ENCODE data around the gene SENP7.

- TF ChIP-seq EZH2phosphoT487 (IDR thresholded peaks at IDR 0.05; ENCODE audit: borderline replicate concordance, low read length) (no peak), CTCF (IDR thresholded peaks at IDR 0.05; ENCODE audit: low read depth, low read length, poor library complexity, severe bottlenecking) (no peak)
Observed at GRCh38 chr3:101340591-101340990, 172.4 kb downstream of the SENP7 start.
